ENCODE data around the gene DMRTB1.

- TF ChIP-seq CTCF (conservative IDR thresholded peaks at IDR 0.05 in 1 of 2, IDR thresholded peaks at IDR 0.05 in 1 of 2; ENCODE audit: low read depth in 1 of 2, low read length in 2 of 2) (no peak), EZH2 (IDR thresholded peaks at IDR 0.05; ENCODE audit: low read length, missing control alignments) (no peak)
Observed at GRCh38 chr1:53484705-53485477, 25.7 kb downstream of the DMRTB1 start.
